ENCODE measurements around the gene TSHR.
"Not testable (repeated sequence)": the region's sequence is repeated elsewhere in the genome, so short reads cannot be mapped to it uniquely, and the experiment has no call there.

Gene TSHR

GRCh38 chr14:81001447-81001846 is 46.0 kb downstream of the TSHR start:
- DNase-seq, result no peak

GRCh38 chr14:81004575-81004974 is 49.2 kb downstream of the TSHR start:
- DNase-seq, result no peak

- DNase-seq, result no peak
Measured at GRCh38 chr14:81005540-81006228, 50.3 kb downstream of the TSHR start.

GRCh38 chr14:81006266-81006665 is 50.8 kb downstream of the TSHR start:
- no peak for DNase-seq

- DNase-seq, result no peak
Measured at GRCh38 chr14:81007131-81007530, 51.7 kb downstream of the TSHR start.

GRCh38 chr14:81009346-81009745 is 53.9 kb downstream of the TSHR start:
- no peak for DNase-seq

- no peak for DNase-seq
Measured at GRCh38 chr14:81018251-81018650, 62.8 kb downstream of the TSHR start.

GRCh38 chr14:81018684-81019083 is 63.3 kb downstream of the TSHR start:
- DNase-seq, result no peak

GRCh38 chr14:81019113-81019512 is 63.7 kb downstream of the TSHR start:
- not testable (repeated sequence) for DNase-seq

GRCh38 chr14:81023095-81023710 is 67.8 kb downstream of the TSHR start:
- DNase-seq, result no peak

- no peak for DNase-seq
Measured at GRCh38 chr14:81028461-81028860, 73.0 kb downstream of the TSHR start.

GRCh38 chr14:81031488-81031887 is 76.1 kb downstream of the TSHR start:
- DNase-seq, result no peak

GRCh38 chr14:81033698-81034240 is 78.3 kb downstream of the TSHR start:
- DNase-seq, result no peak

- DNase-seq, result no peak
Measured at GRCh38 chr14:81042438-81042837, 87.0 kb downstream of the TSHR start.

- DNase-seq, result no peak
Measured at GRCh38 chr14:81051547-81051946, 96.1 kb downstream of the TSHR start.

- not testable (repeated sequence) for DNase-seq
Measured at GRCh38 chr14:81054057-81054456, 98.6 kb downstream of the TSHR start.

GRCh38 chr14:81055971-81056370 is 100.5 kb downstream of the TSHR start:
- no peak for DNase-seq

- DNase-seq, result no peak
Measured at GRCh38 chr14:81062380-81062779, 107.0 kb downstream of the TSHR start.

- DNase-seq, result no peak
Measured at GRCh38 chr14:81062816-81063215, 107.4 kb downstream of the TSHR start.

GRCh38 chr14:81066672-81067071 is 111.3 kb downstream of the TSHR start:
- no peak for DNase-seq

- DNase-seq, result no peak
Measured at GRCh38 chr14:81067156-81067555, 111.7 kb downstream of the TSHR start.

GRCh38 chr14:81068176-81068782 is 112.9 kb downstream of the TSHR start:
- no peak for DNase-seq

GRCh38 chr14:81070511-81070910 is 115.1 kb downstream of the TSHR start:
- DNase-seq, result no peak

GRCh38 chr14:81085596-81085995 is 130.2 kb downstream of the TSHR start:
- no peak for DNase-seq

Data from activated CD4-positive, alpha-beta T cell treated with anti-CD3 and anti-CD28 coated beads for 4 hours (primary cell).